BJ (cell line): ENCODE measurements around the gene PTPRJ. TPM values are rescaled to one million over a fixed set of nuclear protein-coding genes. Genes with fewer than 3 reads are reported as not detected.
"Not testable (repeated sequence)": the region's sequence is repeated elsewhere in the genome, so short reads cannot be mapped to it uniquely, and the experiment has no call there.

Source experiments
- CTCF ChIA-PET: fragments of 350-600 bp; formaldehyde crosslinking; extraction: SDS; loops from one replicate; lab custom pipeline; 2021; ENCODE audit warnings: antibody characterized with exemption, inconsistent platforms; lab: Yijun Ruan, JAX
- POLR2A ChIA-PET: fragments of 300-600 bp; sonication (Branson Sonifier 250); formaldehyde crosslinking; extraction: SDS; loops from one replicate; lab custom pipeline; 2021; ENCODE audit warnings: antibody characterized with exemption; lab: Charles Lee
- DNase-seq: peaks from one replicate; pipeline ENCODE4 v3.0.0-alpha.2; 2011; ENCODE audit warnings: low read depth
- H3K27me3 ChIP-seq: 2 replicates; pipeline ENCODE4 v1.6.0; 2011; ENCODE audit warnings: low read length; ENCODE audit not compliant: control insufficient read depth, insufficient read depth
- H3K36me3 ChIP-seq: 2 replicates; pipeline ENCODE4 v1.5.1; 2011; ENCODE audit warnings: low read length; ENCODE audit not compliant: control insufficient read depth, insufficient read depth
- H3K4me3 ChIP-seq: 2 replicates; pipeline ENCODE4 v1.5.1; 2011; ENCODE audit warnings: low read depth, mild to moderate bottlenecking, control low read depth, low read length
- polyA plus RNA-seq: library from polyadenylated mRNA; depleted of rRNA; stranded (reverse); fragments of >200 nt; gene quantifications from 2 replicates; pipeline ENCODE4 v1.2.3, GENCODE V29; 2011
- TF ChIP-seq, protein P1 (sequence below): IDR thresholded peaks from 2 replicates; pipeline ENCODE4 v1.5.1; 2011; ENCODE audit warnings: low read depth, mild to moderate bottlenecking, control low read depth, inconsistent platforms, low read length, moderate library complexity; ENCODE audit not compliant: insufficient read depth

The PTPRJ gene
- polyA plus RNA-seq, 1 experiment, result 3.8 TPM

DNA sequence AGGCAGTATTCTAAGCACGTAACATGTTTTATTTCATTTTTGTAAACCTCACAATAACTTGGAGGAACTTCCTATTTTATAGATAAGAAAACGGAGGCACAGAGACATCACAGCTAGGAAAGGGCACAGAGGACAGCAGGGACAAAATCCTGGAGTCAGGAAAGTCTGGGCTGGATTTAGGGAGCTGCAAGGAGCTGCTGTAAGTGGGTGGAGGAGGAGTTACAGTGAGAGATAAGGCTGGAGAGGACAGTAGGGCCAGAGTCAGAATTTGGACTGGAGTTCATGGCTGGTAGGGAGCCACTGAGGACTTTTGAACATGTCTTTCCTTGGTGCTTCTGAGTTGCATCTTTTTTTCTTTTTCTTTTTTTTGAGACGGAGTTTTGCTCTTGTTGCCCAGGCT, 32.2 kb upstream of the PTPRJ start:
- ChIA-PET CTCF (interaction anchor here (0.6 to 1.9 kb wide), 3 partner anchors 26 to 211 kb away, joined by 3 to 6 read pairs (median 3); no protein-coding TSS in a partner anchor), POLR2A (no interaction called here)
- no peaks in the 10 kb centered on the region for H3K36me3 ChIP-seq
- DNase-seq, result no peak
- H3K27me3 ChIP-seq, result no peaks in the 10 kb centered on the region
- TF ChIP-seq, protein P1, sequence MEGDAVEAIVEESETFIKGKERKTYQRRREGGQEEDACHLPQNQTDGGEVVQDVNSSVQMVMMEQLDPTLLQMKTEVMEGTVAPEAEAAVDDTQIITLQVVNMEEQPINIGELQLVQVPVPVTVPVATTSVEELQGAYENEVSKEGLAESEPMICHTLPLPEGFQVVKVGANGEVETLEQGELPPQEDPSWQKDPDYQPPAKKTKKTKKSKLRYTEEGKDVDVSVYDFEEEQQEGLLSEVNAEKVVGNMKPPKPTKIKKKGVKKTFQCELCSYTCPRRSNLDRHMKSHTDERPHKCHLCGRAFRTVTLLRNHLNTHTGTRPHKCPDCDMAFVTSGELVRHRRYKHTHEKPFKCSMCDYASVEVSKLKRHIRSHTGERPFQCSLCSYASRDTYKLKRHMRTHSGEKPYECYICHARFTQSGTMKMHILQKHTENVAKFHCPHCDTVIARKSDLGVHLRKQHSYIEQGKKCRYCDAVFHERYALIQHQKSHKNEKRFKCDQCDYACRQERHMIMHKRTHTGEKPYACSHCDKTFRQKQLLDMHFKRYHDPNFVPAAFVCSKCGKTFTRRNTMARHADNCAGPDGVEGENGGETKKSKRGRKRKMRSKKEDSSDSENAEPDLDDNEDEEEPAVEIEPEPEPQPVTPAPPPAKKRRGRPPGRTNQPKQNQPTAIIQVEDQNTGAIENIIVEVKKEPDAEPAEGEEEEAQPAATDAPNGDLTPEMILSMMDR, result no peak
- H3K4me3 ChIP-seq, result no peak overlapping the region

DNA sequence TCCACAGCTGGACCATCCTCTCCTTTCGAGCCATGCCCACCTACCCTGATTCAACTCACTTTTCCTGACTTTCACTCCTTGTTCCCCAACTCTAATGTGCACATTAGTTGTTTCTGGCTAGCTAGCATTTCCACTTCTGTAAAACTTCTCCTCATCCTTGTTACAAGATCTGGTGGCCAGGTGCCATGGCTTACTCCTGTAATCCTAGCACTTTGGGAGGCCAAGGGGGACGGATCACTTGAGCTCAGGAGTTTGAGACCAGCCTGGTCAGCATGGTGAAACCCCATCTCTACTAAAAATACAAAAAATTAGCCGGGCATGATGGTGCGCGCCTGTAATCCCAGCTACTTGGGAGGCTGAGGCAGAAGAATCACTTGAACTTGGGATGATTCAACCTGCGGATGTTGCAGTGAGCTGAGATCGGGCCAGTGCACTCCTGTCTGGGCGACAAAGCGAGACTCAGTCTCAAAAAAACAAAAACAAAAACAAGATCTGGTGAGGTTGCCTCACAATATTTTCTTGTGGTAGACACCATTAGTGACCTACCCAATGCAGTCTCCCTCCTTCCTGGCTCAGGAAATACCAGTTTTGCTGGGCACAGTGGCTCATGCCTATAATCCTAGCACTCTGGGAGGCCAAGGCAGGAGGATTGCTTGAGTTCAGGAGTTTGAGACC, 31.2 kb upstream of the PTPRJ start:
- CTCF ChIA-PET, result interaction anchor here (0.7 to 1.9 kb wide), 3 partner anchors 25 to 160 kb away, joined by 3 to 6 read pairs (median 3); no protein-coding TSS in a partner anchor
- POLR2A ChIA-PET, H3K4me3 ChIP-seq, H3K36me3 ChIP-seq, H3K27me3 ChIP-seq, DNase-seq: not testable (repeated sequence)

DNA sequence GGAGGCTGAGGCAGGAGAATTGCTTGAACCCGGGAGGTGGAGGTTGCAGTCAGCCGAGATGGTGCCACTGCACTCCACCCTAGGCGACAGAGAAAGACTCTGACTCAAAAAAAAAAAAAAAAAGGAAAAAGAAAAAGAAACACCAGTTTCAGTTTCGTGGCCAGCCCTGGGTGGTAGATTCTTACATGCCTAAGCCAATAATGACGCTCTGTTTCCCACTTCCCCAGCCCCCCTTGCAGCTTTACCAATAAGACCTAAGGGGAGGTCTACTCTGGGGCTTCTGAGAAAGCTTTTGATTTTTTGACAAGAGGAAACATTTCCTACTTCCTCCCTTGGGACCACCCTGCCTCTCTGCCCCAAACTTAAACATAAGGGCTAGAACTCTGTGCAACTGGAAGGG, 30.0 kb upstream of the PTPRJ start:
- DNase-seq, result no peak
- TF ChIP-seq, protein P1, result no peak
- Histone ChIP-seq H3K27me3 (no peaks in the 10 kb centered on the region), H3K36me3 (no peaks in the 10 kb centered on the region), H3K4me3 (no peak overlapping the region)
- POLR2A ChIA-PET, result no interaction called here
- CTCF ChIA-PET, result no interaction called here

DNA sequence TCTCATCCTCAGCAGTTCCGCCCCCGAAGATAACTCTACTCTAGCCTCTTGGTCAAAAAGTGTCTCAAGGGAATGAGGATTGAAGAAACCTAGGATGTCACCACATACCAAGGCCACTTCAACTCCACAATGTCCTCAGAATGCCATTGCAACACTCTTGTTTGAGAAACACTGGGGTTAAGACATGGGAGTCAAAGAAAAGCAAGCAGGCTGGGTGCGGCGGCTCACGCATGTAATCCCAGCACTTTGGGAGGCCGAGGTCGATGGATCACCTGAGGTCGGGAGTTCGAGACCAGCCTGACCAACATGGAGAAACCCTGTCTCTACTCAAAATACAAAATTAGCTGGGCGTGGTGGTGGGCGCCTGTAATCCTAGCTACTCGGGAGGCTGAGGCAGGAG, 28.9 kb upstream of the PTPRJ start:
- POLR2A ChIA-PET, DNase-seq, H3K27me3 ChIP-seq, H3K4me3 ChIP-seq, CTCF ChIA-PET, H3K36me3 ChIP-seq: not testable (repeated sequence)

DNA sequence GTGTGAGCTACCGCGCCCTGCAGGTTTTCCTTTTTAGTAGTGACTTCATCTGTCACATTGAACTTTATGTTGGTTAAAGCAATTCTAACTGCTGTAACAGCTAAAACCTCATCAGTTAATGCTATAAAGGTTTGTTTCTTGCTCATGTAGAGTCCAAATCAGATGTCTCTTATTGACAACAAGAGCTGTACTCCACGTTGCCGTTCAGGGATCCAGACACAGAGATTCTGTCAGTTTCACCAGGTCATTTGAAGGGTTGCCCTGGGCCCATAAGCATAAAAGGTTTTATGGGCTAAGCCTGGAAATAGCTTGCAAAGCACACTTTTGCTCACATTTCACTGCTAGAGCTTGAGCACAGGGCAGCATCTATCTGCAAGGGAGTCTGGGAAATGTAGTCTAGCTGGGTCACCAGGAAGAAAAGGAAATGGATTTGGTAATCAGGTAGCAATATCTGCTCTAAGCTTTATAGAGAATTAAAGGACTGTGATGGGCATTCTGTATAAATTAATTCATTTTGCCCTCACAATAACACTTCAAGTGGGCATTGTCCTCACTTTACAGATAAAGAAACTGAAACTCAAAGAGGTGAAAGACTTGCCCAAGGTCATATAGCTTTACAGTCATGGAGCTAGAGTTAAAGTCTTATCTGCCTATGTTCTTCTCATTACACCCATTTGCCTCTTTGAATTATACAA, 25.2 kb upstream of the PTPRJ start:
- CTCF ChIA-PET, result interaction anchor here (1.5 to 2.1 kb wide), 3 partner anchors 12 to 154 kb away, joined by 4 to 6 read pairs (median 5); no protein-coding TSS in a partner anchor

DNA sequence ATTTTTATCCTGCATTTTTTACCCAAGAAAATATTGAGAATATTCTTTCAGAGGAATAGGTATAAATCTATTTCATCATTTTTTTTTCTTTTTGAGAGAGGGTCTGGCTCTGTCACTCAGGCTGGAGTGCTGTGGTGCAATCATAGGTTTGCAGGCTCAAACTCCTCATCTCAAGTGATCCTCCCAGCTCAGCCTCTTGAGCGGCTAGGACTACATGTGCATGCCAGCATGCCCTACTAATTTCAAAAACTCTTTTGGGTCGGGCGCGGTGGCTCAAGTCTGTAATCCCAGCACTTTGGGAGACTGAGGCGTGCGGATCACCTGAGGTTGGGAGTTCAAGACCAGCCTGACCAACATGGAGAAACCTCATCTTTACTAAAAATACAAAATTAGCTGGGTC, 20.3 kb upstream of the PTPRJ start:
- Histone ChIP-seq H3K4me3 (no peak overlapping the region), H3K36me3 (no peaks in the 10 kb centered on the region), H3K27me3 (no peaks in the 10 kb centered on the region)
- TF ChIP-seq, protein P1, result no peak
- ChIA-PET CTCF (interaction anchor here (1.4 to 1.8 kb wide), 2 partner anchors 10 to 19 kb away, joined by 3 to 5 read pairs; no protein-coding TSS in a partner anchor), POLR2A (no interaction called here)
- no peak for DNase-seq

More for the DNA sequence above, 25.2 kb upstream of the PTPRJ start:
- Histone ChIP-seq H3K4me3 (no peak overlapping the region), H3K36me3 (no peaks in the 10 kb centered on the region), H3K27me3 (no peaks in the 10 kb centered on the region)
- POLR2A ChIA-PET, result no interaction called here
- TF ChIP-seq, protein P1, result no peak
- no peak for DNase-seq
